ENCODE measurements around the gene DIP2A.

The DIP2A gene

GRCh38 chr21:46420241-46421190 is 38.2 kb upstream of the DIP2A start:
- Histone ChIP-seq H3K36me3 (ENCODE audit: control insufficient read depth, insufficient read depth, low read length) (peaks cover 58% of the 10 kb centered on the region), H3K27ac (ENCODE audit: low read depth, low read length, severe bottlenecking) (no peak overlapping the region), H3K4me1 (ENCODE audit: control insufficient read depth, insufficient read depth, low read length, poor library complexity, severe bottlenecking) (no peaks in the 10 kb centered on the region), H3K4me3 (ENCODE audit: extremely low read depth, insufficient read depth, low read length, poor library complexity, severe bottlenecking) (no peak overlapping the region), H3K9me3 (ENCODE audit: control insufficient read depth, low read length) (no peaks in the 10 kb centered on the region)
- 95 to 96% methylated on average over 13 to 15 of the region's 16 CpGs for WGBS, 2 experiments (ENCODE audit: insufficient coverage in 2 of 2)

GRCh38 chr21:46421191-46421750 is 37.4 kb upstream of the DIP2A start:
- Histone ChIP-seq H3K36me3 (ENCODE audit: control insufficient read depth, insufficient read depth, low read length) (peaks cover 55% of the 10 kb centered on the region), H3K27ac (ENCODE audit: low read depth, low read length, severe bottlenecking) (no peak overlapping the region), H3K4me3 (ENCODE audit: extremely low read depth, insufficient read depth, low read length, poor library complexity, severe bottlenecking) (no peak overlapping the region), H3K9me3 (ENCODE audit: control insufficient read depth, low read length) (no peaks in the 10 kb centered on the region), H3K4me1 (ENCODE audit: control insufficient read depth, insufficient read depth, low read length, poor library complexity, severe bottlenecking) (no peaks in the 10 kb centered on the region)
- 97 to 98% methylated on average over 22 to 23 of the region's 23 CpGs for WGBS, 2 experiments (ENCODE audit: insufficient coverage in 2 of 2)

- Histone ChIP-seq H3K27ac (ENCODE audit: low read depth, low read length, severe bottlenecking) (no peak overlapping the region), H3K4me1 (ENCODE audit: control insufficient read depth, insufficient read depth, low read length, poor library complexity, severe bottlenecking) (no peaks in the 10 kb centered on the region), H3K36me3 (ENCODE audit: control insufficient read depth, insufficient read depth, low read length) (peaks cover 55% of the 10 kb centered on the region), H3K4me3 (ENCODE audit: extremely low read depth, insufficient read depth, low read length, poor library complexity, severe bottlenecking) (no peak overlapping the region), H3K9me3 (ENCODE audit: control insufficient read depth, low read length) (no peaks in the 10 kb centered on the region)
- WGBS, 2 experiments (ENCODE audit: insufficient coverage in 2 of 2) = 93 to 95% methylated on average over 32 to 33 of the region's 35 CpGs
These were observed 36.7 kb upstream of the DIP2A start for GRCh38 chr21:46421756-46422555.

DNA sequence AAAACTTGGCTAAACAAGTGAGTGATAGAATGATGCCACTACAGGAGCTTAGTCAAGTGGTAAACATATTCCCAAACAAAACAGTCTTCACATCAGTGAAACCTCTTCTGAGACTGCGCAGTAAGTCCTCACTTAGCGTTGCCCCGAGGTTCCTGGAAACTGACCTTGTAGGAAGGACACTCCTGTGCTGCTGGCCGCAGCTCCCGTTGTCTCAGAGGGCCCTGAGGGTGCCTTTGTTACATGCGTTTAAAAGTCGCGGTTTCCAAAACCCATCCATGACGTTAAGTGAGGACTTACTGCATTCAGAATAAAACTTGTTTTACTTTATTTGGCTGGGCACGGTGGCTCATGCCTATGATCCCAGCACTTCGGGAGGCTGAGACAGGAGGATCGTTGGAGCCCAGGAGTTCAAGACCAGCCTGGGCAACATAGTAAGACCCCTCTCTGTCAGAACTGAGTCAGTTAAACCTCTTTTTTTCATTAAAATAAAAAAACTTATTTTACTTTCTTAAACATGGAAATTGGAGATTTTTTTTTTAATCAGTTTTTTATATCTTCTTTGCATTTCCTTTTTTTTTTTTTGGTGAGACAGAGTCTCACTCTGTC is 36.0 kb upstream of the DIP2A start:
- H3K4me3 ChIP-seq (ENCODE audit: extremely low read depth, insufficient read depth, low read length, poor library complexity, severe bottlenecking) = no peak overlapping the region
- H3K4me1 ChIP-seq (ENCODE audit: control insufficient read depth, insufficient read depth, low read length, poor library complexity, severe bottlenecking) = no peaks in the 10 kb centered on the region
- no peak overlapping the region for H3K27ac ChIP-seq (ENCODE audit: low read depth, low read length, severe bottlenecking)
- no peaks in the 10 kb centered on the region for H3K9me3 ChIP-seq (ENCODE audit: control insufficient read depth, low read length)
- H3K36me3 ChIP-seq (ENCODE audit: control insufficient read depth, insufficient read depth, low read length) = peaks cover 59% of the 10 kb centered on the region
- 96 to 99% methylated on average over 12 of the region's 12 CpGs for WGBS, 2 experiments (ENCODE audit: insufficient coverage in 2 of 2)

- no peak overlapping the region for H3K4me3 ChIP-seq (ENCODE audit: extremely low read depth, insufficient read depth, low read length, poor library complexity, severe bottlenecking)
- WGBS, 2 experiments (ENCODE audit: insufficient coverage in 2 of 2) = no CpG with 5 or more reads among the region's 1 CpG
- H3K4me1 ChIP-seq (ENCODE audit: control insufficient read depth, insufficient read depth, low read length, poor library complexity, severe bottlenecking) = no peaks in the 10 kb centered on the region
These were observed 35.1 kb upstream of the DIP2A start for GRCh38 chr21:46423546-46424038.

GRCh38 chr21:46424039-46424591 is 34.6 kb upstream of the DIP2A start:
- H3K36me3 ChIP-seq (ENCODE audit: control insufficient read depth, insufficient read depth, low read length) = peaks cover 61% of the 10 kb centered on the region
- H3K4me3 ChIP-seq (ENCODE audit: extremely low read depth, insufficient read depth, low read length, poor library complexity, severe bottlenecking) = no peak overlapping the region
- H3K9me3 ChIP-seq (ENCODE audit: control insufficient read depth, low read length) = no peaks in the 10 kb centered on the region
- H3K4me1 ChIP-seq (ENCODE audit: control insufficient read depth, insufficient read depth, low read length, poor library complexity, severe bottlenecking) = no peaks in the 10 kb centered on the region
- H3K27ac ChIP-seq (ENCODE audit: low read depth, low read length, severe bottlenecking) = no peak overlapping the region
- WGBS, 2 experiments (ENCODE audit: insufficient coverage in 2 of 2) = 85 to 86% methylated on average over 13 to 16 of the region's 17 CpGs

More at GRCh38 chr21:46423546-46424038, 35.1 kb upstream of the DIP2A start:
- Histone ChIP-seq H3K9me3 (ENCODE audit: control insufficient read depth, low read length) (no peaks in the 10 kb centered on the region), H3K36me3 (ENCODE audit: control insufficient read depth, insufficient read depth, low read length) (peaks cover 60% of the 10 kb centered on the region), H3K27ac (ENCODE audit: low read depth, low read length, severe bottlenecking) (no peak overlapping the region)

- H3K36me3 ChIP-seq (ENCODE audit: control insufficient read depth, insufficient read depth, low read length) = peaks cover 64% of the 10 kb centered on the region
- no peak overlapping the region for H3K4me3 ChIP-seq (ENCODE audit: extremely low read depth, insufficient read depth, low read length, poor library complexity, severe bottlenecking)
- no peak overlapping the region for H3K27ac ChIP-seq (ENCODE audit: low read depth, low read length, severe bottlenecking)
- no peaks in the 10 kb centered on the region for H3K4me1 ChIP-seq (ENCODE audit: control insufficient read depth, insufficient read depth, low read length, poor library complexity, severe bottlenecking)
- 98 to 100% methylated on average over 2 to 5 of the region's 14 CpGs for WGBS, 2 experiments (ENCODE audit: insufficient coverage in 2 of 2)
- H3K9me3 ChIP-seq (ENCODE audit: control insufficient read depth, low read length) = no peaks in the 10 kb centered on the region
These were observed 34.1 kb upstream of the DIP2A start for GRCh38 chr21:46424621-46425020.

DNA sequence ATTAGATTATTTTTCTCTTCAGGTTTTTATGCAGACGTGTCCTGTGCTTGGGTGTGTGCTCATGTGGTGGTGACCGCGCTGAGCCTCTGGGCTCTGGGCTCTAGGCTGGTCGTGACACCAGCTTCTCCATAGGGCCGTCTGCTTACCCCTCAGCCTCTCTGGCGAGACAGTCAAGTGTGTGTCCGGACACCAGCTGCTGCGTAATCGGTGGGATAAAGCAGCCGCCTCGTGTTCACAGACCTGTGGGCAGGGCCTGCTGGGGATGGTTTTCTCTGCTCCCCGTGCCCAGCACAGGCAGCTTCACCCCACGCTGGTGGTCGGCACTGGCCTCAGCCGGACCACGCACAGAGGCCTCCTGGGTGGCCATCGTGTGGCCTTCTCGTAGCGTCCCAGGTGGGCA is 33.6 kb upstream of the DIP2A start:
- Histone ChIP-seq H3K36me3 (ENCODE audit: control insufficient read depth, insufficient read depth, low read length) (peaks cover 65% of the 10 kb centered on the region), H3K4me3 (ENCODE audit: extremely low read depth, insufficient read depth, low read length, poor library complexity, severe bottlenecking) (no peak overlapping the region), H3K4me1 (ENCODE audit: control insufficient read depth, insufficient read depth, low read length, poor library complexity, severe bottlenecking) (no peaks in the 10 kb centered on the region), H3K27ac (ENCODE audit: low read depth, low read length, severe bottlenecking) (no peak overlapping the region), H3K9me3 (ENCODE audit: control insufficient read depth, low read length) (no peaks in the 10 kb centered on the region)
- WGBS, 2 experiments (ENCODE audit: insufficient coverage in 2 of 2) = 96% methylated on average over 18 of the region's 19 CpGs

DNA sequence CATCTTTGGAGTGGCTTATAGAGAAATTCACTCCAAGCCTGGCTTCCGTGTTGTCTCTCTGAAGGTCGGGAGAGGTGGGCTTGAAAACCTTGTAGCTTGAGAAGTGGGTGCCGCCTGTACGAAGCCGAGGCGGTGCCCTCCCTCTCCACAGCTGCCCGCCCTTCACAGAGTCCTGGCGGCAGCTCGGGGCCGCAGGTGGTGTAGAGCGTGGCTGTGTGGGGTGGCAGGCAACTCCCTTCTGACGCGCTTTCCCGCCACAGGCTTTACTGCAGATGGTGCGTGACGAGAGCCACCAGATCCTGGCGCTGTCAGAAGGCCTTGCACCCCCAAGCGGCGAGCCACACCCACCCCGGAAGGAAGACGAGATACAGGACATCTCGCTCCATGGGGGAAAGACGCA is 33.1 kb upstream of the DIP2A start:
- peaks cover 68% of the 10 kb centered on the region for H3K36me3 ChIP-seq (ENCODE audit: control insufficient read depth, insufficient read depth, low read length)
- no peaks in the 10 kb centered on the region for H3K9me3 ChIP-seq (ENCODE audit: control insufficient read depth, low read length)
- H3K4me3 ChIP-seq (ENCODE audit: extremely low read depth, insufficient read depth, low read length, poor library complexity, severe bottlenecking) = no peak overlapping the region
- no peak overlapping the region for H3K27ac ChIP-seq (ENCODE audit: low read depth, low read length, severe bottlenecking)
- WGBS, 2 experiments (ENCODE audit: insufficient coverage in 2 of 2) = 95 to 97% methylated on average over 15 to 22 of the region's 23 CpGs
- H3K4me1 ChIP-seq (ENCODE audit: control insufficient read depth, insufficient read depth, low read length, poor library complexity, severe bottlenecking) = no peaks in the 10 kb centered on the region
